ENCODE results near the gene FICD.

Gene FICD

DNA sequence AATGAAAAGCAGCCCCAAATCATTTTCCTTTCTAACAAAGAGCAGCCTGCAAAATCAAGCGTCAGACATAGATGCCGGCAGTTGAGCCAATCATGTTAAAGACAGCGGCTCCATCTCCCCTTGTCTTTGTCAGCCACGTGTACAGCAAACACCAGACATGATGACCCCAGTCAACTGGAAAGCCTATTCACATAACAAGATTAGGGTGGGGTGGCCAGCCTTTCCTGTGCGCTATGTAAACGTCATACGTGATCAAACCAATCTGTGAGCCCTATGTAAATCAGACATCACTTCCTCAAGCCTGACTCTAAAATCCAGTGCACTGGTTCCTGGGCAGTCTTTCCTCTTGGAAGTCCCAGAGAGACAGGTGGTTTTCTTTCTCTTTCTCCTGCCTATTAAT, 9.9 kb upstream of the FICD start:
- DNase-seq: no peak

DNA sequence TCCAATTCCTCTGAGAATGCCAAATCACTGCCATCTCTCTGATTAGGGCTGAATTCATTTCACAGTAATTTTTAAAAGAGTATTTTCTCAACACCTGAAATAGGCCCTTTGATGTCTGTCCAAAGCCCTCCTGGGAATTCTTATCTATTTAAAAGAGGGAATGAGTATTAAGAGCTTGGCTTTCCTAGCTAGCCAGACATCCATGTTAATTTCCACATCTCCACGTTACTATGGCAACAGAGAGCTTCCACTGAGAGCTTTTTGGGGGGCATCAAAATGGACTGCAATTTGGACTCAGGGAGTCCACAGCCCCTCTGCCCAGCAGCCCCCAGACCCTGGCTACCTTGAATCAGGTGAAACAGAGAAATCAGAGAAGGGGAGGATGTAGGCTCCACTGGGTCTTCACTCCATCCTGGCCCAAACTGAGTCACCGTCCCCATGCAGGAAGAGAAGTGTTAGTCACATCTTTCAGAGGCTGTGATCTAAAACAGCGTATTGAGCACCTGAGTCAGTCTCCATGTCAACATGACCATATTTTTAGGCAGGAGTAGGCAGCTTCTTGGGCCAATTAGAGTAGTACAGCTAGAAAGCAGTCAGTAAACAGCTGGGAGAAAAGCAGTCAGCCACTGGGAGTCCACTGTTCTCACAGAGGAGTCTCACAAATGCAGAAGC, 7.0 kb upstream of the FICD start:
- DNase-seq: no peak

DNA sequence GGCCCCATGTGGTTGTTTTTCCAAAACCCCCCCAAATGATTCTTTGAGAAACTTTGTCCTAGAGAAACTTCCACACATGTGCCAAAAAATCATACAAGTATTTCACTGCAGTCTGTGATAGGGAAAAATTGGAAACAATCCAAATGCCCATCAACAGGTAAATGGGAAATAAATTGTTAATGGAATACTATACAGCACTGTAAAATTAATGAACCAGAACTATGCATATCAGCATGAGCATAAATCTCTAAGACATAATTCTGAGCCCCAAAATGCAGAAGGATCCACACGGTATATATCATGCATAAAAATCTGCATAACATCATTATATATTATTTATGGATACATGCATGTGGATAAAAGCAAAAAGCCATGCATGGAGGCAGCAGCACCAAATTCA, 5.3 kb upstream of the FICD start:
- DNase-seq: no peak

DNA sequence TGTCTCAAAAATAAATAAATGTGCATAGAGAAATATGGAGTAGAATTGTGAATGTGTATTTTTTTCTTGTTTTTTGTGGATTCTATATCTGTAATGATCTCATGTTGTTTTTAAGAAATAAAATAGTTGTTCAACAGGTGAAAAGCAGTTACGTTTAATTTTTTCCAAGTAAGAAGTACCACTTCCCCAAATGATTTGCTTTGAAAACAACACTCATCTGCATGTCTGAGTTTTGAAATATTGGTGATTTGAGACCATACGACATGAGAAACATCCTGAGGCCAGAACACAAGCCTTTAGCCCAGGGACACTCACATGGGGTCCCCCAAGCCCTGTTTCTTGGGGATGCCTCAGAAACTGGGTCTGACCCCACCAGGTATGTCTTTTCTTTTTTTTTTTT, 4.2 kb upstream of the FICD start:
- DNase-seq: no peak

DNA sequence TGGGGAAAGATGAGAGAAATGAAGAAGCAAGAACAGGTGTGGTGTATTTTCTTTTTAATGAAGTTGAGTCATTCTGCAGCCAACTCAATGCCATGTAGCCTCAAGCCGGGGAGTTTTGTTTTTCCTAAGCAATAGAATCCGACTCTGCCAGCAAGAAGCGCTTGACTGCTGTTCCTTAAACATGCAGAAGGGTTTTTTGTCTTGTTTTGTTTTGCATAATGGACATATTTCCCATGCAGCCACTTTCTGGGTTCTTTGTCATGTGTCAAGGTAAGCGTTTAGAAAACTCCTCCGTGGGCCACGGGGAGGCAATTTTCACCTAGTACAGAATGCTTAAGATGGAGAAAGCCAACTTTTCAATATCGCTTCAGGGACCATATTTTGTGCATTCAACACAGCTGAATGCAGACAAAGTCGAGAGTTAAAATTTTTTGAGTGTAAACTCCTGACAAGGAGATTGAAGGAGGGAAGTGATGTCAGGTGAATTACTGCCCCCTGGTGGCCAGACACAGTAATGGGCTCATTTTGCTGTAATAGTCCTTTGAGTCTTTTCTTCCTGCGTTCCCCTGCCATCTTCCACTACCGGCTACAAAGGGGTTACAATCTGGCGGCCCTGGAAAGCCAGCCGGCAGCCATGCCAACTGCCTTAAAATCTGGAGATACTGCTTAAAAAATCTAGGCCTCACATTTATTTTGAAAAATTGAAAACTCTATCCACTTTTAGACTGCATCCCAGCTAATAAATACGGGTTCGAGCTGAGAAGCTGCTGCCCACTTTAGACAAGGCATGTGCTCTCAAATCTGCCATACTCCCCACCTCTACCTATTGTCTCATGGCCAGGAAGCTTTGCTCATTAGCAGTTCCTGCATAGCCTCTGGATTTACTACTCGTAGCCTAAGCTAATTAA, 3.2 kb upstream of the FICD start:
- peak; percentile 38 for DNase-seq

DNA sequence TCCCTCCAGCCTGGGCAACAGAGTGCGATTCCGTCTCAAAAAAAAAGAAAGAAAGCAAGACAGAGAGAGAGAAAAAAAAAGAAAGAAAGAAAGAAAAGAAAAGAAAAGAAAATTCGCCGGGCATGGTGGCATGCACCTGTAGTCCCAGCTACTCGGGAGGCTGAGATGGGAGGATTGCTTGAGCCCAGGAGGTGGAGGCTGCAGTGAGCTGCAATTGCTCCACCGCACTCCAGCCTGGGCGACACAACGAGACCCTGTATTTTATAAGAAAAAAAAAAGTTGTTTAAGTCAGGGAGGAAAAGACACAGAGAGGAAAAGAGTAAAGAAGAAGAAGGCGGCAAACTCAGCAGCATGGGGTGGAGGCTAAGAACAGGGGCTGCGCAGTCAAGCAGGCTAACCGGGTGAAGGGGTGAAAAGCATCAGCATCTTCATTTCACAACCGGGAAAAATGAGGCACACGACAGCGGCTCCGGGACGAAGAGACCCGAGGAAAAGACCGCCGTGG, 557 bp upstream of the FICD start:
- no peak for DNase-seq

DNA sequence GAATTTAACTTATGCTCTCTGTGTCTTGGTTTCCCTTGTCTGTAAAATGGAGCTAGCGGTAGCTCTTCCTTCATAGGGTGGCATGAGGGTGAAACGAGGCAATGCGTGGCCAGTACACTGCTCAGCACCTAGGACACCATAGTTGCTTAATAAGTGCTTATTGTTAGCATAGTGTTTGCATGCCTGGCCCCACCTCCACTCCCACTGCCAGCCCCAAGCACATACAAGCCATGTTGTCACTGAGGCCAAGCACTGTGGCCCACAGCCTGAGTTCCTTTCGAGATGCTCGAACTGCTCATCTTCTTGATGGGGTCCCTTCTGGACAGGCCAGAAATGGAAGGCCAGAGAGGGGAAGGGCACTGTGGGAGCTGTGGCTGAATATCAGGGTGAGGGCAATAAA, 839 bp downstream of the FICD start:
- DNase-seq: no peak

DNA sequence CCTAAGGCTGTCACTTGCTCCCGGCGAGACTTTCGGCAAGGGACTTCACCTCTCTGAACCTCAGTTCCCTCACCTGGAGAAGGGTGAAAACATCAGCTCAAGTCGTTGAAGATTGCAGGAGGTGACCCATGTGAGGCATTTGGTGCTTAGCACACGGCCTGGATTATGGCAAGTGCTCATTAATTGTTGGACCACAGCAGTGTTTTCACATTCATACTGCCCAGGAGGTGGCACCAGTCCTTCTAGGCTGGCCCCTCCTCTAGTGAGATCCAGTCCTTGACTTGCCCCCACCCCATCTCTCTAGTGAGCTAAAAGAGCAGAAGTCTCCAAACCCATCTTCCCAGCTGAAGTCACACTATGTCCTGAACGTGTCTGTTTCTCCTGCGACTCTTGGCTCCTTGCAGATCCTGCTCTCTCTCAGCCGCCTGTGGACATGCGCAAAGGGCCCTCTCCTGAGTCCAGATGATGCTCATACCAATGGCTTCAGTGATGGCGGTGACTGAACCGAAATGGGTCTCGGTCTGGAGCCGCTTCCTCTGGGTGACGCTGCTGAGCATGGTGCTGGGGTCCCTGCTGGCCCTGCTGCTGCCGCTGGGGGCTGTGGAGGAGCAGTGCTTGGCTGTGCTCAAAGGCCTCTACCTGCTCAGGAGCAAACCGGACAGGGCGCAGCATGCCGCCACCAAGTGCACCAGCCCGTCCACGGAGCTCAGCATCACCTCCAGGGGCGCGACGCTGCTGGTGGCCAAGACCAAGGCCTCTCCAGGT, 1.6 kb downstream of the FICD start:
- DNase-seq: no peak

DNA sequence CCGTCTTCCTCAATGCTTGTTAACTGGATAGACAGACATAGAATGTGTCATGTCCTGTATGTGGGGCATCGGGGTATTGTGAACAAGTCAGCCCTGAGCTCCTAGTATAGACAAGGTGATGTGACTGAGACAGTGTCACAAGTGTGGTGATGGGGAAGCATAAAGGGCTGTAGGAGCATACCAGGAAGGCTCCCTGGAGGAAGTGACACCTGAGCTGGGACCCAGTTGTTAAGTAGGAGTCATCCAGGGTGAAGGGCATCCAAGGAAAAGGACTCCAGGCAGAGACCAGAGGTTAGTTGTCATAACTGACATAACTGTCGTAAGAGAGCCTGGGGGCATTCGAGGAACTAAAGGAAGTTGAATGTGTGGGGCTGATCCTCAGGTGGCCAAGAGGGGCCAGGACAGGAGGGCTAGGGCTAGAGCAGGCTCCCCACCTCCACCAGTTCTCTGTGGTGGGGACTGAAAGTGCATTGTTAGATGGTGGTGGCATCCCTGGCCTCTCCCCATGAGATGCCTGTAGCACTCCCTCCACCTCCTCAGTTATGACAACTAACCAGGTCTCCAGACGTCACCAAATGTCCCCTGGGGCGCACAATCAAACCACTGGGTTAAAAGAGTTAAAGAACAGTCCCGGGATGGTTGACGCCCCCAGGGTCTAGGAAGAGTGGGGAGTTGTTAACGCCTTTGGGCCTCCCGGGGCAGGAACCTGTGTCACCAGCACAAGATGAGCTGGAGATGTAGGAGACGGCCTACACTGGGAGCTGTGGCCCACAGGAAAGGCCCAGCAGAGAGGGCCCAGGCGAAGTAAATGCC, 2.4 kb downstream of the FICD start:
- DNase-seq: no peak

DNA sequence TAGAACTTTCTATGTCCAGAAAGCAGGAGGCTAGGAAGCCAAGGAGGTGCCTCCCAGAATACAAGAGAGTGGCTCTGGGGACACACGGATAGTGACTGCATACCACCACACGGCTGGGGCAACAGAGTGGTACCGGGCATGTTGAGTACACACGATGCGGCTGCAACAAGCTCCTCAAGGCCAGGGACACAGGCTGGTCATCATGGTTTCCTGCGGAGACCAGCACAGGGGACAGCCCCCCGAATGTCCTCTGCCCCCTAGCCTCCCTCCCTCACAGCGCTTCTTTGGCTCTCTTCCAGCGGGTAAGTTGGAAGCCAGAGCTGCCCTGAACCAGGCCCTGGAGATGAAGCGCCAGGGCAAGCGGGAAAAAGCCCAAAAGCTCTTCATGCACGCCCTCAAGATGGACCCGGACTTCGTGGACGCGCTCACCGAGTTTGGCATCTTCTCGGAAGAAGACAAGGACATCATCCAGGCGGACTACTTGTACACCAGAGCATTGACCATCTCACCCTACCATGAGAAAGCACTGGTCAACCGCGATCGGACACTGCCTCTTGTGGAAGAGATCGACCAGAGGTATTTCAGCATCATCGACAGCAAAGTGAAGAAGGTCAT, 3.1 kb downstream of the FICD start:
- DNase-seq: no peak

DNA sequence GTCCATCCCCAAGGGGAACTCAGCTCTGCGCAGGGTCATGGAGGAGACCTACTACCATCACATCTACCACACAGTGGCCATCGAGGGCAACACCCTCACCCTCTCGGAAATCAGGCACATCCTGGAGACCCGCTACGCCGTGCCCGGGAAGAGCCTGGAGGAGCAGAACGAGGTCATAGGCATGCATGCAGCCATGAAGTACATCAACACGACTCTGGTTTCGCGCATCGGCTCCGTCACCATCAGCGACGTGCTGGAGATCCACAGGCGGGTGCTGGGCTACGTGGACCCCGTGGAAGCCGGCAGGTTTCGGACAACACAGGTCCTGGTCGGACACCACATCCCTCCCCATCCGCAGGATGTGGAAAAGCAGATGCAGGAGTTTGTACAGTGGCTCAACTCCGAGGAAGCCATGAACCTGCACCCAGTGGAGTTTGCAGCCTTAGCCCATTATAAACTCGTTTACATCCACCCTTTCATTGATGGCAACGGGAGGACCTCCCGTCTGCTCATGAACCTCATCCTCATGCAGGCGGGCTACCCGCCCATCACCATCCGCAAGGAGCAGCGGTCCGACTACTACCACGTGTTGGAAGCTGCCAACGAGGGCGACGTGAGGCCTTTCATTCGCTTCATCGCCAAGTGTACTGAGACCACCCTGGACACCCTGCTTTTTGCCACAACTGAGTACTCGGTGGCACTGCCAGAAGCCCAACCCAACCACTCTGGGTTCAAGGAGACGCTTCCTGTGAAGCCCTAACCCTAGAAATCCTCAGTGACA, 3.8 kb downstream of the FICD start:
- DNase-seq: no peak

DNA sequence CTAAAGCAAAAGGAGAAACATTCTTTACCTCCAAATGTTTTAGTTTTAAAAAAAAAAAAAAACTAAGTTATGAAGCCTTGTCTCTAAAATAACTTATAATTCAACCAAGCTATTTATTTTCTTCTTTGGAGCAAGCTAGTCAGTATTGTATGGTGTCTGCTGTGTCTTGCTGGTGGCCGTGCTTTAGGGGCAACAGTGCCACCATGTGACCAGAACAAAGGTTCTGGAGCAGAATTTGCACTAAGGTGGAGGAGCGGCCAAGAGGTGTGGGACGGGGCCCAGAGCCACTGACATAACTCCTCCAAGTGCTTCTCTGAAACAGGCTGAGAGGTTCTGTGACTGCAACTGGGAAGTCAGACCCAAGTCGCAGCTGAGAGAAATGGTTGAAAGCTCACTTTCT, 4.5 kb downstream of the FICD start:
- no peak for DNase-seq

DNA sequence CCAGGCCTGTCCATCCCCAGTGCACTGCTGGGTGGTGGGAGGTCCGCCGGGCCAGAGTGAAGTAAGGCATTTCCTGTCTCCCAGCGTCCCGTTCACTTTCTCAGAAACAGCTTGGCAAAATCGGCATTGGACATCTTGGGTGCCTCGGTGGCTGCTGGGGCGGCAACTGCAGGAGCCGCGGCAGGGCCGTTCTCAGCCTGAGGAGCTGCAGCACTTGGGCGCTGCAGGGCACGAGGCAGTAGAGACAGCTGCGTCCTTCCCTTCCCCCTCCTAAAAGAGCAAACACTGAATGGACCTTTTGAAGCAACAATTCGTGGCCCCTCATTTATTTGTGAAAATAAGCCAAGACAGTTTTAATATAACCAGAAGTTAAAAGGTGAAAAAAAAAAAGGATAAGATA, 8.3 kb downstream of the FICD start:
- DNase-seq: no peak

DNA sequence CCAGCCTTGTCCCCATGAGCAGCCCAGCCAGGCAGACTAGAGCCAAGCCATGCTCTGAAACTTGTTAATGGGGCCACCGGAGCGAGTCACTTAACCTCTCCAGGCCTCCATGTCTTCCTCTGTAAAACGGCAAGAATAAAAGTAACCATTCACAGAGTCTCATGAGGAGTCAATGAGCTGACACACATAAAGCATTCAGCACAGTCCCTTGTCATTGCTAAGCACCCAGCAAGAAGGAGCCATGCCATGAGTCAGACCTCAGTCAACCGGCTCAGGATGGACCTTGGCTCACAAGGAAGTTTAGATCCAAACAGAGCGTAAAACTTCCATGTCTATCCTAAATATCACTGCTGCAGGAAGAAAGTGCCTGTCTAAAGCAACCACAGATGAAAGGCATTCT, 10.6 kb downstream of the FICD start:
- no peak for DNase-seq

DNA sequence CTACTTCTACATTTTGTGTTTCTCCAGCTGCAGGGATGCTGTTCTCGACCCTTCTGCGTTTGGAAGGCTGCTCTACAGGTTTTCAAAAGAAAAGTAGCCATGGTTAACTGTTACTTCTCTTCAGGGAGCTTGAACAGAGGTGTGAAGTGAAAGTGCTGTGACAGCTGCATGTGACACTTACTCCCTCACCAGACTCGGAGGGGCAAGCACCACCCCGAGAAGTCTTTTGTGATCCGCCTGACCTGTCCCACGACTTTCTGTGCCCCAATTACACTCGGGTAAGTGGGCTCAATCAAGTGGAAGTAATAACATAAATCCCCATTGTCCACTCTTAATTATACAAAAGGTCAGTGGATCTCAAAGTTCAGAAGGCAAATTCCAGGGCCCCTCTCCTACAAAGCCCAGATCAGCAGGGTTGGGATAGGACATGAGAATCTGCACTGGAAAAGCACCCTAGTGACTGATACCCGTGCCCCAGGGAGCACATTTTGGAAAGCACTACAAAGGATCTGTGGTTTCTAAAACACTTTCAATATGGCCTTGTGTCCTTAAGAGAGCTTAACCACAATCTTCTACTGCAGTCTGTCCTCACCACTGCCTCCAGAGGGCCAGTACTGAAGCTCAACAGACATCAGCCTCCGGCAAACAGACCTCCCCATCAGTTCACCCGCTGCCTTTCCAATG, 11.5 kb downstream of the FICD start:
- DNase-seq: no peak

DNA sequence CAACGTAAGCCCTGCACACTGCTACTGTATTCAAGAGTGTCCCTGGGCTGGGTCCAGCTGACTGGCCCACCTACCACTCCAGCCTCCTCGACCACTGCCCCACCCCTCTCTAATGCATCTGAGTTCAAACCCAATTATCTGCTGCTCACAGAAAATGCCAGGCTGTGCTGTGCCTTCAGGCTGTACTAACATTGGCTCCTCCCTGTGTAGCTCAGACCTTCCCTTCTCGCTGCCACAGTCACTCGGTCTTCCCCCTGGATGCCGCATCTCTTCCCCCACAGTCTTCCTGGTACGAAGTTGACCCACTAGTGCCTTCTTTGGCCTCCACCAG, 12.1 kb downstream of the FICD start:
- DNase-seq: no peak

DNA sequence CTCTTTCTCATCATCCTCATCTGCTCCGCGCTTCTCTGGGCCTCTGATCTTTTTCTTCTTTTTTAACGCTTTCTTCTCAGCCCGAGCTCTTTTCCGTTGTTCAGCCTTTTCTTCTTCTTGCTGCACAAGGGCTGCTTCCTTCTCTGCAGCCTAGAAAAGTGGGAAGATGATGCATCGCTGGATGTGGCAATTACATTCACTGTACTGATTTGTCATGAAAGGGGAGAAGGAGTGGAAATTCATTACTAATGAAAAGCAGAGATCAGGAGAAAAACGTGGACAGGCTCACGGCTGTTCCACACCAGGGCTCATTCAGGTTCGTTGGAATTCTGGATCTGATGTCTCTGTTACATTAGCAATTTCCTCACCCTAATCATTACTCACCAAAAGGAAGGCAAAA, 15.1 kb downstream of the FICD start:
- DNase-seq: no peak

DNA sequence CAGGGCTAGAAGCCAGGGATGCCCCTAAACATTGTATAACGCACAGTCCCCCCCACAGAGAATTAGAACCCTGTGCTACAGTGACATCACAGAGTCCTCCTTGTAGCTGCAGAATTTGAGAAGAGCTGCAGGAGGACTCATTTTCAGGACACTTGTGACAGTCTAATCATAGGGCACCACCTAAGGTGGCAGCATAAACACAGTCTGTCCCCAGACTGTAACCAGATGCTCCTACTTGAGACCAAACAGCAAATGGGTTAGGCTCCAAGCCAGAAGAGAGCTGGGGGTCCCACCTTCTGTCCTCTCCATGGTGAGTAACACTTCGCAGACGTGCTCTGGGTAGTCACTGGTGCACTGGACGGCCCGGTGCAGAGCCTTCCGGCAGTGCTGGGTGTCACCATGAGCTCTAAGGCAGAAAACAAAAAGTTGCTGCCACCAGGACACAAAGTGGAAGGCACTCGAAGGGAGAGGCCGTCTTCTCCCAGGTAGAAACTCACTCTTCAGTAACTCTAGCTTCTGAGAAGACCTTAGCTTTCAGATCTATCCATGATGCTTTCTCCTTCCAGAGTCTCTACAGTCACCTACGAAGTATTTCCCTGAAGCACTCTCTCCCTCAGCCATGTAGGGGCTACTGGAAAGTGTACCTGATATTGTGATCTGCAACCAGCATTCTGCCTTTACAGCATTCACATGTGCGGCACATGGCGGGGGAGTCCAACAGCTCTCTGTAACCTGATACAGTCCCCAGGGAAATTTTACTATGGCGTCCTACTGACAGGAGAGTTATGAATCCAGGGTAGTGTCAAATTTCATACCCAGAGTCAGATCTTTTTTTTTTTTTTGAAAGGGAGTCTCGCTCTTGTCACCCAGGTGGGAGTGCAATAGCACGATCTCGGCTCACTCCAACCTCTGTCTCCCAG, 17.1 kb downstream of the FICD start:
- no peak for DNase-seq

DNA sequence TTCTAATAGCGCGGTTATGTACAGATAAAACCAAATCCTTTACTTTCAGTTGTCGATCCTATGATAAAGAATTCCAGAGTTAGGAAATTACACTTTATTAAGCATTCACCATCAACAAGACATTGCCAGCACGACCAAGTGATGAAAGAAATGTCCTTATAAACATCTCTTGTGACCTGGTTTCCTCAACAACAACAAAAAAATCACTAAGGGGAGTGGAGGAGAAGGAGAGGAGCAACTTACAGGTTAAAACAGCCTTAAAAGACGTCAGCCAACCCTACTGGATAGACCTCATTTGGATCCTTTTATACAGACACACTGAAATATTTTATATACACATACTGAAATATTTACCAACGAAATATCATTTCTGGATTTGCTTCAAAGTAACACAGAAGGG, 23.1 kb downstream of the FICD start:
- no peak for DNase-seq
